GM19239 (cell line): Measurements from ENCODE around the gene FRS2.

Source experiments
- DNase-seq: peaks from one replicate; pipeline ENCODE4 v3.0.0; 2011; ENCODE audit warnings: low spot score; ENCODE audit not compliant: insufficient read length
- FAIRE-seq: peaks from 2 replicates; lab custom pipeline; 2011; peaks lifted over from hg19 to GRCh38; lab: Jason Lieb, UNC

FRS2 gene

DNA sequence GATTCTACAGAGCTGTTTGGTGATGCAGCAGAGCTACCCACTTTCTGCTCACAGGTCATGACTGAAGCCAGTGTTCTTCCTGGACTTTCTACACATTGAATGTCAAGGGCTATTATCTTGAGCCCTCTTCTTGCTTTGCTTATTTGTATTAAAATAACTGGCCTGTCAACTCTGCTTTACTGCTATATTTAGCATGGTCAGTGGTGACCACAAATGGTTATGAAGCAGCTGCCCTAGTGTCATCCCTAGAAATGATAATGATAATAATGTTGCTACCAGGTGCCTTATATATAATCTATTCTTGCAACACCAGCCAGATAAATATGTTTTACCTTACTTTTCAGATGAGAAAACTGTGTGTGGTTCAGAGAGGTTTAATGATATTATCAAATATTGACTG lies 143.2 kb downstream of the FRS2 start:
- no peak for FAIRE-seq
- no peak for DNase-seq

DNA sequence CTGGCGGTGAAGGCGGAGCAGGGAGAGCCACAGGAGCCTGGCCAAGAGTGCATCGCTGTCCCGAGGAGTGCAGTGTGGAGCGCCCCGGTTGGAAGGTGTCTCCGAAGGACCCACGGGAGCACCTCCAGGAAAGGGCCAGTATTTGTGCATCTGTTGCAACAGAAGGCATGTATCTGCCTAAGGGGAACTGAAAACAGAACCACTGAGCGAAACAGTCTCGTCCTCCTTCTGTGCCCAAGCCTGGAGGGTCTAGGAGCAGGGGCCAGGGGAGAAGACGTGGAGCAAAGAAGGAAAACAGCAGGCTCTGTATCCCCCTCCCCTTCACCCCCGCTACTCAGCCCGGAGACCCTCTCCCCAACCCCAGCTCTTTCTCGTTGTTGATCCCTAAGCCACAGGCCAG lies 145.8 kb downstream of the FRS2 start:
- no peak for FAIRE-seq

GRCh38 chr12:69619050-69619449 lies 148.9 kb downstream of the FRS2 start:
- DNase-seq (no peak), FAIRE-seq (no peak)

More for the DNA sequence above, 145.8 kb downstream of the FRS2 start:
- DNase-seq, result no peak

GRCh38 chr12:69620077-69620476 lies 149.9 kb downstream of the FRS2 start:
- DNase-seq (no peak), FAIRE-seq (no peak)

GRCh38 chr12:69620921-69621320 lies 150.7 kb downstream of the FRS2 start:
- FAIRE-seq, result no peak
- no peak for DNase-seq

DNA sequence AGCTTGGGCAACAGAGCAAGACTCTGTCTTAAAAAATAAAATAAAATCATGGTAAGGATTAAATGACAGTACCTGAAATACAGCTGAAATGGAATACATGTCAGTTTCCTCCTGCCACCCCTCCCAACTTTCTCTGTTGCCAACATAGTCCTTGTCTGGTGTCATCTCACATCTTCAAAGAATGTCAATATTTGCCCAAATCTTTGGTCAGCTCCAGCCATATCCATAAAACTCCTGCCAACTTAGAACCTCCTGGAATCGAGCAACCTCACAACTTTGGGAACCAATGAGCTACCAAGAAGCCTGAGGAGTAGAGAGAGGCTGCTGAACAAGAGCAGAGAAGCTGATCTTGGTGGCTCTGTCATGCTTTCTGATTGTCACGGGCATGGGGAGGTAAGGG lies 151.4 kb downstream of the FRS2 start:
- no peak for DNase-seq
- no peak for FAIRE-seq

DNA sequence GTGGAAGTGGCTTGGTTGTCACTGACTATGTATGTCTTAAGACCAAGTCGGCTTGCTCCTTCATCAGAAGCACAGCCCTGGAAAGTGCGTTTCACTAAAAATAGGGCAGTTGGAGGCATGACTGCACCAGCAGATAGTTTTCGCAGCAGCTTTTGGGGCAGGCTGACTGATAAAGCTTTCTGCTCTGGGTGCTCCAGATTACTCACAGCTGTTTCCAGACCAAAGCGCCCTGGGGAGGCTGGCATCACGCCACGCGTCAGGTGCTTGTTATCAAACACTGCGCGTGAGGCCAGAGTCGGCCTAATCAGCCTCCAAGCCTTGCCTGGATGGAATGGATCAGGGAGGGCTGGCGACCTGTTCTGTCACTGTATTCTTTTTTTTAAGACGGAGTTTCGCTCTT lies 153.8 kb downstream of the FRS2 start:
- DNase-seq (no peak), FAIRE-seq (no peak)

GRCh38 chr12:69627501-69627900 lies 157.3 kb downstream of the FRS2 start:
- no peak for FAIRE-seq
- DNase-seq, result no peak
